ENCODE measurements around the gene ESPN. TPM values are rescaled to one million over a fixed set of nuclear protein-coding genes. Genes with fewer than 3 reads are reported as not detected.
A peak's percentile ranks its signal among the peaks of the same experiment; 100 is the strongest.

The ESPN gene
- total RNA-seq, 1 donor from 2014 or later: 25.7 TPM

GRCh38 chr1:6486433-6487011 is 61.9 kb downstream of the ESPN start:
- peak overlapping the region; percentile 28 for H3K27ac Mint-ChIP-seq (ENCODE audit: unreplicated experiment)
- peak overlapping the region; percentile 69 for H3K4me3 Mint-ChIP-seq (ENCODE audit: unreplicated experiment)
- peak; percentile 89 for TF ChIP-seq CTCF (IDR thresholded peaks at IDR 0.05; ENCODE audit: partially characterized antibody, unreplicated experiment)
- peaks cover 19% of the 10 kb centered on the region for H3K4me1 Mint-ChIP-seq (ENCODE audit: low read depth, unreplicated experiment)
- no peaks in the 10 kb centered on the region for H3K36me3 Mint-ChIP-seq (ENCODE audit: unreplicated experiment)
- H3K27me3 Mint-ChIP-seq (ENCODE audit: unreplicated experiment): peaks cover 5% of the 10 kb centered on the region
- peak; percentile 97 for DNase-seq
- peaks cover 1% of the 10 kb centered on the region for H3K9me3 Mint-ChIP-seq (ENCODE audit: unreplicated experiment)

- no peak for TF ChIP-seq CTCF (IDR thresholded peaks at IDR 0.05; ENCODE audit: partially characterized antibody, unreplicated experiment)
- Mint-ChIP-seq H3K9me3 (ENCODE audit: unreplicated experiment) (peaks cover 1% of the 10 kb centered on the region), H3K4me1 (ENCODE audit: low read depth, unreplicated experiment) (peaks cover 18% of the 10 kb centered on the region), H3K27me3 (ENCODE audit: unreplicated experiment) (peaks cover 3% of the 10 kb centered on the region), H3K27ac (ENCODE audit: unreplicated experiment) (peak overlapping the region; percentile 30), H3K36me3 (ENCODE audit: unreplicated experiment) (no peaks in the 10 kb centered on the region), H3K4me3 (ENCODE audit: unreplicated experiment) (no peak overlapping the region)
- no peak for DNase-seq
Measured at GRCh38 chr1:6487804-6488484, 63.4 kb downstream of the ESPN start.

- TF ChIP-seq CTCF (IDR thresholded peaks at IDR 0.05; ENCODE audit: partially characterized antibody, unreplicated experiment): no peak
- Mint-ChIP-seq H3K9me3 (ENCODE audit: unreplicated experiment) (peaks cover 1% of the 10 kb centered on the region), H3K4me1 (ENCODE audit: low read depth, unreplicated experiment) (peaks cover 18% of the 10 kb centered on the region), H3K27ac (ENCODE audit: unreplicated experiment) (no peak overlapping the region), H3K36me3 (ENCODE audit: unreplicated experiment) (no peaks in the 10 kb centered on the region), H3K4me3 (ENCODE audit: unreplicated experiment) (no peak overlapping the region), H3K27me3 (ENCODE audit: unreplicated experiment) (peaks cover 3% of the 10 kb centered on the region)
- no peak for DNase-seq
Measured at GRCh38 chr1:6488602-6489382, 64.2 kb downstream of the ESPN start.

- Mint-ChIP-seq H3K4me3 (ENCODE audit: unreplicated experiment) (no peak overlapping the region), H3K27ac (ENCODE audit: unreplicated experiment) (no peak overlapping the region), H3K36me3 (ENCODE audit: unreplicated experiment) (no peaks in the 10 kb centered on the region), H3K27me3 (ENCODE audit: unreplicated experiment) (peaks cover 3% of the 10 kb centered on the region), H3K9me3 (ENCODE audit: unreplicated experiment) (peaks cover 1% of the 10 kb centered on the region), H3K4me1 (ENCODE audit: low read depth, unreplicated experiment) (peaks cover 16% of the 10 kb centered on the region)
- no peak for TF ChIP-seq CTCF (IDR thresholded peaks at IDR 0.05; ENCODE audit: partially characterized antibody, unreplicated experiment)
- DNase-seq: no peak
Measured at GRCh38 chr1:6489383-6489765, 64.8 kb downstream of the ESPN start.

Data from glutamatergic neuron (in vitro differentiated cells).